Natural killer cell (primary cell): ENCODE results near the gene SETX. TPM values are rescaled to one million over a fixed set of nuclear protein-coding genes. Genes with fewer than 3 reads are reported as not detected.
A peak's percentile ranks its signal among the peaks of the same experiment; 100 is the strongest.

Experiments
- ATAC-seq, 3 donors: fragments of 150-1000 bp in 2 of 3; fragments of 200-7000 bp in 1 of 3; cut with Tn5 transposase; 1 replicate in 1 of 3; 2 replicates in 2 of 3; pipeline ENCODE4 v1.10.0; 2021; ENCODE audit warnings: mild to moderate bottlenecking in 2 of 3, moderate library complexity in 2 of 3
- DNase-seq, 2 donors: peaks; one replicate each; pipeline versions ENCODE4 v3.0.0 to v3.0.0-alpha.2; 2013 to 2021; ENCODE audit warnings: mixed read lengths in 1 of 2
- H3K27ac ChIP-seq: one replicate; pipeline ENCODE4 v1.5.1; 2013; ENCODE audit warnings: mild to moderate bottlenecking, low read length
- H3K27me3 ChIP-seq: one replicate; pipeline ENCODE4 v1.6.1; 2013; ENCODE audit warnings: low read length; ENCODE audit not compliant: control insufficient read depth, insufficient read depth
- H3K36me3 ChIP-seq: one replicate; pipeline ENCODE4 v1.6.1; 2013; ENCODE audit warnings: low read length; ENCODE audit not compliant: control insufficient read depth, insufficient read depth
- H3K4me1 ChIP-seq: one replicate; pipeline ENCODE4 v1.6.1; 2013; ENCODE audit warnings: low read length; ENCODE audit not compliant: control insufficient read depth, insufficient read depth
- H3K4me3 ChIP-seq: one replicate; pipeline ENCODE4 v1.5.1; 2013; ENCODE audit warnings: low read length
- H3K9me3 ChIP-seq: one replicate; pipeline ENCODE4 v1.6.1; 2013; ENCODE audit warnings: low read length; ENCODE audit not compliant: control insufficient read depth, insufficient read depth
- H3K27ac Mint-ChIP-seq, 2 donors: one replicate each; pipeline ENCODE4 v1.8.0; 2022; ENCODE audit warnings: mild to moderate bottlenecking in 2 of 2, mixed read lengths in 2 of 2, moderate library complexity in 1 of 2
- H3K27me3 Mint-ChIP-seq, 2 donors: one replicate each; pipeline ENCODE4 v1.8.0; 2022; ENCODE audit warnings: low read depth in 2 of 2, mixed read lengths in 2 of 2
- H3K36me3 Mint-ChIP-seq: one replicate; pipeline ENCODE4 v1.8.0; 2022; ENCODE audit warnings: mixed read lengths
- H3K4me1 Mint-ChIP-seq, 2 donors: one replicate each; pipeline ENCODE4 v1.8.0; 2022; ENCODE audit warnings: mixed read lengths in 2 of 2
- H3K4me3 Mint-ChIP-seq: one replicate; pipeline ENCODE4 v1.8.0; 2022; ENCODE audit warnings: mild to moderate bottlenecking, moderate library complexity, mixed read lengths
- H3K9me3 Mint-ChIP-seq, 2 donors: one replicate each; pipeline ENCODE4 v1.8.0; 2022; ENCODE audit warnings: mixed read lengths in 2 of 2
- CTCF ChIP-seq: fragments of 200-600 bp; IDR thresholded peaks from one replicate; pipeline ENCODE4 v1.8.0; 2022; ENCODE audit warnings: antibody characterized with exemption
- WGBS: methylation state at CpG from one replicate; pipeline ENCODE4 v1.1.7; 2013; ENCODE audit warnings: missing lambda C conversion rate; ENCODE audit not compliant: insufficient coverage; 5-methylcytosine and 5-hydroxymethylcytosine counted together
- intact Hi-C: fragments of 100-400 bp; cut with micrococcal nuclease; formaldehyde crosslinking; loops from one replicate; pipeline ENCODE4 v1.14.2; 2022
- total RNA-seq, 4 donors: library from RNA; stranded (reverse); fragments of 120-200 nt in 1 of 4; gene quantifications; one replicate each; pipeline versions ENCODE4 v1.2.3 to v1.2.4, GENCODE V29; 2013 to 2022

SETX gene
- total RNA-seq, 3 donors from 2014 or later (not counting 1 experiment from before 2014, with no cell fraction given), result 85.3 to 109 (median 97.7) TPM

DNA sequence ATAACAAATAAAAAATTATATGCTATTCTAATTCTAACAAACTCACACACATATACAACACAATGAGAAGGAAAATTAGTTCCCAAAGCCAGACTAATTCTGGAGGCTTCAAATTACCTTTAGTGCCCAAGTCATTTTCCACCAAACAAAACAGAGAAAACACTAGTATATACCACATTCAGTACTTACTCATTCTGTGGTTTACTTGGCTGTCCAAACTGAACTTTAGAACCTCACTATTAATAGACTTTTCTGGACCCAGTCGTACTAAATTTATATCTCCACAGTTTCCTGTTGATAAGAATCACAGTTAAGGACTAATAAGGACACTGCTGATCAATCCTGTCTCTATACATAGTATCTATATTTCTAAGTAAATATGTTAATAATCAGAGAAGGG is 66.4 kb downstream of the SETX start:
- no peak for TF ChIP-seq CTCF
- no peak overlapping the region for H3K27ac ChIP-seq
- no peaks in the 10 kb centered on the region for H3K27me3 ChIP-seq
- Mint-ChIP-seq H3K4me3 (no peak overlapping the region), H3K9me3 (no peaks in the 10 kb centered on the region), H3K27ac (peak overlapping the region; percentile 17 to 23), H3K4me1 (peaks cover 7 to 23% of the 10 kb centered on the region in 2 donors), H3K36me3 (no peaks in the 10 kb centered on the region), H3K27me3 (no peaks in the 10 kb centered on the region)
- DNase-seq (no peak), ATAC-seq (no peak)
- H3K36me3 ChIP-seq, result peaks cover 62% of the 10 kb centered on the region
- WGBS, result no CpG with 5 or more reads among the region's 1 CpG
- intact Hi-C loops, result no loop called here
- no peaks in the 10 kb centered on the region for H3K9me3 ChIP-seq
- H3K4me1 ChIP-seq, result peaks cover 2% of the 10 kb centered on the region
- H3K4me3 ChIP-seq, result no peak overlapping the region

DNA sequence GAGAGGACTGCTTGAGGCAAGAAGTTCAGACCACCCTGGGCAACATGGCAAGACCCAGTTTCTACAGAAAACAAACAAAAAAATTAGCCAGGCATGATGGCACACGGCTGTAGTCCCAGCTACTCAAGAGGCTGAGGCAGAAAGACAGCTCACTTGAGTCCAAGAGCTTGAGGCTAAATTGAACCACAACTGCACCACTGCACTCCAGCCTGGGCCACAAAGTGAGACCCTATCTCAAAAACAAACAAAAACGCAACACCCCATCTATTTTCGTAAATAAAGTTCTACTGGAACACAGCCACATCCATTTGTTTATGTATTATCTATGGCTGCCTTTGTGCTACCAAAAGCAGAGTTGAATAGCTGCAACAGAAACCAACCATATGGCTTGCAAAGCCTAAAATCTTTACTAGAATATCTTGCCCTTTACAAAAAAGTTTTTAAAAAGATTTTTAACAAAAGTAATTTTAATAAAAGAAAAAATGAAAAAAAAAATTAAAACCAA is 67.5 kb downstream of the SETX start:
- Histone ChIP-seq H3K36me3 (peaks cover 71% of the 10 kb centered on the region), H3K9me3 (no peaks in the 10 kb centered on the region), H3K4me3 (no peak overlapping the region), H3K27me3 (no peaks in the 10 kb centered on the region), H3K27ac (no peak overlapping the region), H3K4me1 (no peaks in the 10 kb centered on the region)
- intact Hi-C loops, result no loop called here
- peaks cover 7% of the 10 kb centered on the region for H3K36me3 Mint-ChIP-seq
- no peaks in the 10 kb centered on the region for H3K27me3 Mint-ChIP-seq
- H3K27ac Mint-ChIP-seq, result no peak overlapping the region
- ATAC-seq (no peak), DNase-seq (no peak)
- H3K4me3 Mint-ChIP-seq, result no peak overlapping the region
- WGBS, result 93% methylated on average over 3 of the region's 3 CpGs
- H3K4me1 Mint-ChIP-seq, result peaks cover 0 to 15% of the 10 kb centered on the region in 2 donors
- TF ChIP-seq CTCF, result no peak
- no peaks in the 10 kb centered on the region for H3K9me3 Mint-ChIP-seq

DNA sequence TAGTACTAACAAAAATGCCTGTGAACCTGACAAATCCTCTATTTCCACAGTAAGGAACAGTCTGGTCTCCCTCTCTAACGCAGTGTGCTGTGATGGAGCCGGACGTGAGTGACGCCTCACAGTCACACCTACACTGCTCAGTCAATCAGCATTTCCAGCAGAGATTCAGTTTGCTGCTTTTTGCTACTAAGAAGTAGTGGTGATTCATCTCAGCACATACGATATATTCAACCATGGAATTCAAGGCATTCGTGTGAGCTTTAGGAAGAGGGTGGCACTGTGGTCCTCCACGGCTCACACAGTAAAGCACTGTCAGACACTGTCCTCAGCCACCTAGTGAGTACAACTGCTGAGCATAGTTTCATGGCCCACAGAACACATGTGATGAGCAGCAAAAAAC is 70.9 kb downstream of the SETX start:
- TF ChIP-seq CTCF, result no peak
- no peak overlapping the region for H3K4me3 Mint-ChIP-seq
- peaks cover 16% of the 10 kb centered on the region for H3K36me3 Mint-ChIP-seq
- intact Hi-C loops, result no loop called here
- H3K9me3 Mint-ChIP-seq, result no peaks in the 10 kb centered on the region
- H3K4me3 ChIP-seq, result no peak overlapping the region
- H3K27me3 Mint-ChIP-seq, result no peaks in the 10 kb centered on the region
- H3K27me3 ChIP-seq, result no peaks in the 10 kb centered on the region
- WGBS, result 93% methylated on average over 7 of the region's 7 CpGs
- no peaks in the 10 kb centered on the region for H3K9me3 ChIP-seq
- H3K36me3 ChIP-seq, result peaks cover 94% of the 10 kb centered on the region
- peak overlapping the region in 1 of 2 donors; percentile 14 for H3K27ac Mint-ChIP-seq
- peaks cover 0 to 19% of the 10 kb centered on the region in 2 donors for H3K4me1 Mint-ChIP-seq
- DNase-seq (no peak), ATAC-seq (no peak)
- no peaks in the 10 kb centered on the region for H3K4me1 ChIP-seq
- H3K27ac ChIP-seq, result no peak overlapping the region

DNA sequence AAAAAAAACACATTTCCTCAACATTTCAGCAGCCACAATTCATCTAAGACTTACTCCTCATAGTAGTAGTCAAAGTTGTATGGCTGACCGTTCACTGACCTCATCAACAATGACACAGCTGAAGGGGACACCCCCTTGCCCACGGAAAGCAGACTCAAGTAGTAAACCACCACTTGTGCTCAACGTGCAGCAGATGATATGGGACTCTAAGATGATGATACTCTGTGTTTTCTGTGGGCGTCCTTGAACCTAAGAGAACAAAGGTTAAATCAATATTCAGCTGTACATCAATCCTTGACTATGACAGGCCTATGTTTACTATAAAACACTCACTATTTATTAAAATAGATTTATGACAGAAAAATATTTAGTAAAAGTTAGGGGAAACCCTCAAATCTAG is 71.6 kb downstream of the SETX start:
- no peaks in the 10 kb centered on the region for H3K9me3 Mint-ChIP-seq
- no peak for ATAC-seq
- peaks cover 0 to 14% of the 10 kb centered on the region in 2 donors for H3K4me1 Mint-ChIP-seq
- DNase-seq, result no peak
- 56% methylated on average over 3 of the region's 4 CpGs for WGBS
- Histone ChIP-seq H3K9me3 (no peaks in the 10 kb centered on the region), H3K36me3 (peaks cover 93% of the 10 kb centered on the region), H3K4me3 (no peak overlapping the region), H3K27ac (no peak overlapping the region), H3K4me1 (no peaks in the 10 kb centered on the region), H3K27me3 (no peaks in the 10 kb centered on the region)
- intact Hi-C loops, result no loop called here
- H3K27ac Mint-ChIP-seq, result peak overlapping the region in 1 of 2 donors; percentile 53
- no peak overlapping the region for H3K4me3 Mint-ChIP-seq
- H3K27me3 Mint-ChIP-seq, result no peaks in the 10 kb centered on the region
- H3K36me3 Mint-ChIP-seq, result peaks cover 16% of the 10 kb centered on the region
- no peak for TF ChIP-seq CTCF
